Inflammatory macrophage treated with lipopolysaccharide for 1 hour (primary cell): ENCODE results near the gene SH2D1B.
A peak's percentile ranks its signal among the peaks of the same experiment; 100 is the strongest.

ENCODE experiments used
- DNase-seq, 2 donors: peaks; one replicate each; pipeline ENCODE4 v3.0.0-alpha.2; 2020 to 2022

The SH2D1B gene

DNA sequence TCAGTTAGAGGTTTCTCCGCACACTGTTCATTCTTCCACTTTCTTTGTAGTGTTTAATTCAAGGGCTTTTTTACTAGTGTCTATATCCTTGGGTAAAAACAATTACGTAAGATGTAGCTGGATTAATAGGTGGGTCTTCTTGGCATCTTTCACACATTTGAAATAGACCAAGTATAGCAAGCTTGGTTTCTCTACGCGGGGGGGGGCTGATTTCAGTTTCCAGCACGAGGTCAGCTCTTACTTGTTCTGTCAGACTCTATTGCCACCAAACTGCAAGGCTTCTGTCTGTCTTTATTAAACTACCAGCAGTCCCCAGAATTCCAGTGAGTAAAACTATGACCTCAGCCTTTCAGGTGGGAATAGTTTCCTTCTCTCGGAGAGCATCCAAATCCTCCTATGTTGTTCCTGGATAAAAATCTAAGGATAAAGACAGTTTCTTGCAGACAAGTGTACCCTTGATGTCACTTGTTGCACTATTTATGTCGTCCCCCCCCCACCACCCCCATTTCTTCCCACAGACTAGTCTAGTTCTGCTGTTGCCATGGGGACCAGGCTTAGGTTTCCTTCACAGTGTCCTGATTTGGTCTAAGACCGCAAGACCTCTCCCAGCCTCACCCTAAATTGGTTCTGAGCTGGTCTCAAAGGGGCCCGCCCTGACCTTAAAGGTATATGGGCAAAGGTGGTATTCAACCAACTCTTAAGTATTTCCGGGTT lies 52.3 kb downstream of the SH2D1B start:
- no peak for DNase-seq

DNA sequence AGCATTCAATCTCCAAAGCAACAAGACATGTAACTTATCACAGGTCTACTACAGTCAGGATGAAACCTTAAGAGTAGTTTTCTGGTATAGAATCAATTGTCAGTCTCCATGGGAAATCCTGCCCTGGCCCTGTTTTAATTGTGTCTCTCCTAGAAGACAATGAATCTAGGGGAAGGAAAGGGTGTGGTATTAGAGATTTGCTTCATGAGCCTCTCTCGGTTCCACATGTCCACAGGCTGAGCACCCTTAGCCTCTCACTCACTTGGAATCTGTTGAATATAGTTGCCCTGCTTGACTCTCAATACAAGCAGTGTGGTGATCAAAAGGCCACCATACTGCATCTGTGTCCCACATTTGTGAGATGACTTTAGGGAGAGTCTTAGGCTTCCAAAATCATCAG lies 53.0 kb downstream of the SH2D1B start:
- DNase-seq: no peak

GRCh38 chr1:162357681-162358266 lies 54.2 kb downstream of the SH2D1B start:
- DNase-seq: peak in 1 of 2 donors; percentile 58

- no peak for DNase-seq
Observed at GRCh38 chr1:162353702-162354101, 58.2 kb downstream of the SH2D1B start.

DNA sequence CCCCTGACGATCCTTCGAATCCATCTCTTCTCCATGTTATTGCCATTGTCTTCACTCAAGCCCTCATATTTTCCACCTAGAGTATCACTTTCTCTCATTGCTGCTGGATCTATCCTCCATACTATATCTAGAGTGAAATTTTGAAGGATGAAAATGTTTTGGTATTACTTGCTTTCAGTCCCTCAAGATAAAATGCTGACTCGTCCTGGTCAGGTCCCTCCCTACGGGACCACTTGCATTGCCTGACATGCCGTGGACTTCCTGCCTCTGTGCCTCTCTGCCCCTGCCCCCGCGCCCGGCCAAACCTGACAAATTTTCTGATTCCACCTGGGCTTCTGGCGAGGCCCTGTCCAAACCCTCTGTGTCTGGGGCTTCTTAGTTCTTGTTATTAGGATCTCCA lies 58.9 kb downstream of the SH2D1B start:
- no peak for DNase-seq

DNA sequence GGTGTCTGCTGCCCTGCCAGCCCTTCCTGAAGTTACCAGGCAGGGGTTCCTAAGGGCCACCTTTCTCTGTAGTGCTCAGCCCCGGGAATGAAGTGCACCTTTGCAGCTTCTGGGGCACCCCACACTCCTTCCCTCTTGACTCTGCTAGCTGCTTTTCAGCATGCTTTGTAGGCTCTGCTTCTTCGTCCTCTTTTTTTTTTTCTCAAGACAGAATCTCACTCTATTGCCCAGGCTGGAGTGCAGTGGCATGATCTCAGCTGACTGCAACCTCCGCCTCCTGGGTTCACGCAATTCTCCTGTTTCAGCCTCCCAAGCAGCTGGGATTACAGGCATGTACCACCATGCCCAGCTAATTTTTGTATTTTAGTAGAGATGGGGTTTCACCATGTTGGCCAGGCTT lies 60.1 kb downstream of the SH2D1B start:
- DNase-seq: peak; percentile 32 to 53

- DNase-seq: peak in 1 of 2 donors; percentile 48
Observed at GRCh38 chr1:162351246-162351842, 60.6 kb downstream of the SH2D1B start.

- no peak for DNase-seq
Observed at GRCh38 chr1:162349635-162350330, 62.2 kb downstream of the SH2D1B start.

GRCh38 chr1:162347281-162347680 lies 64.7 kb downstream of the SH2D1B start:
- no peak for DNase-seq
